HepG2 (cell line): Measurements from ENCODE around the gene SOCS1. TPM values are rescaled to one million over a fixed set of nuclear protein-coding genes. Genes with fewer than 3 reads are reported as not detected.
A peak's percentile ranks its signal among the peaks of the same experiment; 100 is the strongest.

Experiments
- ARNT2 ChIP-seq: sonication (generic); formaldehyde crosslinking; IDR thresholded peaks from 2 replicates; pipeline ENCODE4 v1.8.0; 2022; ENCODE audit warnings: mild to moderate bottlenecking, low read depth, missing genetic modification reagents, moderate library complexity
- BORCS8-MEF2B ChIP-seq: sonication (generic); formaldehyde crosslinking; IDR thresholded peaks from 2 replicates; pipeline ENCODE4 v1.8.0; 2022; ENCODE audit warnings: mild to moderate bottlenecking, missing genetic modification reagents
- ETV5 ChIP-seq: IDR thresholded peaks from 2 replicates; pipeline ENCODE4 v1.6.1; 2018; ENCODE audit warnings: missing biosample characterization, missing genetic modification reagents, inconsistent platforms, borderline replicate concordance
- GATAD2A ChIP-seq: IDR thresholded peaks from 2 replicates; pipeline ENCODE4 v1.6.1; 2016
- MEIS2 ChIP-seq: sonication (generic); formaldehyde crosslinking; IDR thresholded peaks from 2 replicates; pipeline ENCODE4 v1.9.0; 2021; ENCODE audit warnings: mild to moderate bottlenecking, missing genetic modification reagents
- NFATC3 ChIP-seq: sonication (generic); formaldehyde crosslinking; IDR thresholded peaks from 2 replicates; pipeline ENCODE4 v1.5.1; 2020; ENCODE audit warnings: mild to moderate bottlenecking, missing genetic modification reagents
- NFIB ChIP-seq: sonication (generic); formaldehyde crosslinking; IDR thresholded peaks from 2 replicates; pipeline ENCODE4 v1.9.0; 2021; ENCODE audit warnings: missing genetic modification reagents, mild to moderate bottlenecking, borderline replicate concordance
- NONO ChIP-seq, 2 experiments: fragments of 450-650 bp in 1 of 2; sonication (generic) in 1 of 2; formaldehyde crosslinking in 1 of 2; IDR thresholded peaks in 1 of 2; conservative IDR thresholded peaks in 1 of 2; 2 replicates each; pipeline versions ENCODE4 v1.6.1 to v1.8.0; 2017 to 2022; ENCODE audit warnings: mild to moderate bottlenecking in 1 of 2, missing genetic modification reagents in 1 of 2, moderate library complexity in 1 of 2
- PHB2 ChIP-seq: fragments of 450-650 bp; IDR thresholded peaks from 2 replicates; pipeline ENCODE4 v1.6.1; 2018; ENCODE audit not compliant: partially characterized antibody
- POLR2AphosphoS2 ChIP-seq: IDR thresholded peaks from 2 replicates; pipeline ENCODE4 v1.6.1; 2011; ENCODE audit warnings: low read depth, low read length, improper control_type of control experiment
- SOX6 ChIP-seq, 2 experiments: fragments of 450-650 bp in 1 of 2; sonication (generic) in 1 of 2; formaldehyde crosslinking in 1 of 2; IDR thresholded peaks; 2 replicates each; pipeline versions ENCODE4 v1.4.0 to v1.6.1; 2017 to 2020; ENCODE audit warnings: antibody characterized with exemption in 1 of 2, mild to moderate bottlenecking in 1 of 2, missing genetic modification reagents in 1 of 2
- ZFP37 ChIP-seq: sonication (generic); formaldehyde crosslinking; IDR thresholded peaks from 2 replicates; pipeline ENCODE4 v1.4.0; 2020; ENCODE audit warnings: missing genetic modification reagents, borderline replicate concordance
- ZNF10 ChIP-seq: sonication (generic); formaldehyde crosslinking; IDR thresholded peaks from 2 replicates; pipeline ENCODE4 v1.4.0; 2020; ENCODE audit warnings: mild to moderate bottlenecking, low read depth, missing genetic modification reagents, borderline replicate concordance
- ZNF496 ChIP-seq: sonication (generic); formaldehyde crosslinking; IDR thresholded peaks from 2 replicates; pipeline ENCODE4 v1.8.1; 2023; ENCODE audit warnings: mild to moderate bottlenecking, moderate library complexity, missing genetic modification reagents; ENCODE audit not compliant: insufficient replicate concordance
- ZNF563 ChIP-seq: sonication (generic); formaldehyde crosslinking; IDR thresholded peaks from 2 replicates; pipeline ENCODE4 v1.8.0; 2022; ENCODE audit warnings: mild to moderate bottlenecking, moderate library complexity, missing genetic modification reagents
- ZNF629 ChIP-seq: sonication (generic); formaldehyde crosslinking; conservative IDR thresholded peaks from 2 replicates; pipeline ENCODE4 v1.5.0; 2020; ENCODE audit warnings: missing genetic modification reagents
- ZNF710 ChIP-seq: sonication (generic); formaldehyde crosslinking; IDR thresholded peaks from 2 replicates; pipeline ENCODE4 v1.5.0; 2020; ENCODE audit warnings: mild to moderate bottlenecking, missing genetic modification reagents, borderline replicate concordance
- ZNF713 ChIP-seq: sonication (generic); formaldehyde crosslinking; IDR thresholded peaks from 2 replicates; pipeline ENCODE4 v1.4.0; 2020; ENCODE audit warnings: mild to moderate bottlenecking, missing genetic modification reagents
- ZNF746 ChIP-seq: sonication (generic); formaldehyde crosslinking; IDR thresholded peaks from 2 replicates; pipeline ENCODE4 v1.8.0; 2022; ENCODE audit warnings: mild to moderate bottlenecking, missing genetic modification reagents
- ZNF749 ChIP-seq: sonication (generic); formaldehyde crosslinking; IDR thresholded peaks from 2 replicates; pipeline ENCODE4 v1.8.0; 2022; ENCODE audit warnings: mild to moderate bottlenecking, missing genetic modification reagents, moderate library complexity, borderline replicate concordance
- ZNF780A ChIP-seq: sonication (generic); formaldehyde crosslinking; IDR thresholded peaks from 2 replicates; pipeline ENCODE4 v1.8.0; 2022; ENCODE audit warnings: mild to moderate bottlenecking, missing genetic modification reagents, moderate library complexity
- polyA plus RNA-seq, 8 experiments: library from polyadenylated mRNA; depleted of rRNA in 3 of 8; stranded (reverse) in 7 of 8; unstranded in 1 of 8; fragments of >200 nt; fragmentation: Illumina TruSeq in 4 of 8; extraction: Trizol in 4 of 8; gene quantifications; 2 replicates each; pipeline versions ENCODE4 v1.2.1 to v1.2.3, GENCODE V29; 2011 to 2016; ENCODE audit warnings: low read depth in 4 of 8, missing spikeins in 1 of 8, mixed read lengths in 1 of 8; ENCODE audit not compliant: insufficient read depth in 1 of 8
- total RNA-seq, 5 experiments: library from RNA; depleted of rRNA; stranded (reverse); fragments of >200 nt; fragmentation: Illumina TruSeq; extraction: Trizol; gene quantifications; 2 replicates each; pipeline ENCODE4 v1.2.3, GENCODE V29; 2016; ENCODE audit warnings: low read depth in 1 of 5
- TF ChIP-seq, protein P1 (sequence below): sonication (generic); formaldehyde crosslinking; IDR thresholded peaks from 2 replicates; pipeline ENCODE4 v1.5.1; 2020; ENCODE audit warnings: mild to moderate bottlenecking, missing genetic modification reagents, moderate library complexity
- TF ChIP-seq, protein P2 (sequence below): sonication (generic); formaldehyde crosslinking; IDR thresholded peaks from 2 replicates; pipeline ENCODE4 v1.8.1; 2022; ENCODE audit warnings: low read depth, mild to moderate bottlenecking, missing genetic modification reagents

SOCS1 gene
- total and polyA plus RNA-seq, 2 of the 13 experiments (the other 11 are each of a cell fraction or from before 2014, with no cell fraction given), result 5.3 to 6.3 TPM

- TF ChIP-seq ZNF713 (CRISPR knock-in tag), result peak; percentile 93
- TF ChIP-seq GATAD2A (CRISPR knock-in tag), result peak; percentile 77
- TF ChIP-seq BORCS8-MEF2B, result peak; percentile 89
- TF ChIP-seq SOX6 (IDR thresholded peaks at IDR 0.05), result no peak
- peak; percentile 75 for TF ChIP-seq SOX6 (CRISPR knock-in tag; IDR thresholded peaks at IDR 0.05)
- TF ChIP-seq NFIB (CRISPR knock-in tag), result 0 out of 2 replicates have a peak, but pooled peaks have one; percentile 12
- peak; percentile 93 for TF ChIP-seq ZNF629 (CRISPR knock-in tag)
- no peak for TF ChIP-seq PHB2
- TF ChIP-seq ZNF496 (CRISPR knock-in tag), result no peak
- TF ChIP-seq ETV5 (CRISPR knock-in tag), result no peak; the same call in 1 of the 2 replicates
- TF ChIP-seq POLR2AphosphoS2, result no peak
- TF ChIP-seq ZNF746 (CRISPR knock-in tag), result 0 out of 2 replicates have a peak, but pooled peaks have one; percentile 19
- peak; percentile 73 for TF ChIP-seq ZFP37
- TF ChIP-seq, protein P1, sequence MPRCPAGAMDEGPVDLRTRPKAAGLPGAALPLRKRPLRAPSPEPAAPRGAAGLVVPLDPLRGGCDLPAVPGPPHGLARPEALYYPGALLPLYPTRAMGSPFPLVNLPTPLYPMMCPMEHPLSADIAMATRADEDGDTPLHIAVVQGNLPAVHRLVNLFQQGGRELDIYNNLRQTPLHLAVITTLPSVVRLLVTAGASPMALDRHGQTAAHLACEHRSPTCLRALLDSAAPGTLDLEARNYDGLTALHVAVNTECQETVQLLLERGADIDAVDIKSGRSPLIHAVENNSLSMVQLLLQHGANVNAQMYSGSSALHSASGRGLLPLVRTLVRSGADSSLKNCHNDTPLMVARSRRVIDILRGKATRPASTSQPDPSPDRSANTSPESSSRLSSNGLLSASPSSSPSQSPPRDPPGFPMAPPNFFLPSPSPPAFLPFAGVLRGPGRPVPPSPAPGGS (CRISPR knock-in tag), result peak; percentile 55
- TF ChIP-seq MEIS2, result peak; percentile 67
- TF ChIP-seq ARNT2 (CRISPR knock-in tag), result no peak
- TF ChIP-seq ZNF780A, result no peak; the same call in 1 of the 2 replicates
- no peak for TF ChIP-seq NONO (IDR thresholded peaks at IDR 0.05)
- peak; percentile 81 for TF ChIP-seq NONO (CRISPR knock-in tag; conservative IDR thresholded peaks at IDR 0.05)
- TF ChIP-seq, protein P2, sequence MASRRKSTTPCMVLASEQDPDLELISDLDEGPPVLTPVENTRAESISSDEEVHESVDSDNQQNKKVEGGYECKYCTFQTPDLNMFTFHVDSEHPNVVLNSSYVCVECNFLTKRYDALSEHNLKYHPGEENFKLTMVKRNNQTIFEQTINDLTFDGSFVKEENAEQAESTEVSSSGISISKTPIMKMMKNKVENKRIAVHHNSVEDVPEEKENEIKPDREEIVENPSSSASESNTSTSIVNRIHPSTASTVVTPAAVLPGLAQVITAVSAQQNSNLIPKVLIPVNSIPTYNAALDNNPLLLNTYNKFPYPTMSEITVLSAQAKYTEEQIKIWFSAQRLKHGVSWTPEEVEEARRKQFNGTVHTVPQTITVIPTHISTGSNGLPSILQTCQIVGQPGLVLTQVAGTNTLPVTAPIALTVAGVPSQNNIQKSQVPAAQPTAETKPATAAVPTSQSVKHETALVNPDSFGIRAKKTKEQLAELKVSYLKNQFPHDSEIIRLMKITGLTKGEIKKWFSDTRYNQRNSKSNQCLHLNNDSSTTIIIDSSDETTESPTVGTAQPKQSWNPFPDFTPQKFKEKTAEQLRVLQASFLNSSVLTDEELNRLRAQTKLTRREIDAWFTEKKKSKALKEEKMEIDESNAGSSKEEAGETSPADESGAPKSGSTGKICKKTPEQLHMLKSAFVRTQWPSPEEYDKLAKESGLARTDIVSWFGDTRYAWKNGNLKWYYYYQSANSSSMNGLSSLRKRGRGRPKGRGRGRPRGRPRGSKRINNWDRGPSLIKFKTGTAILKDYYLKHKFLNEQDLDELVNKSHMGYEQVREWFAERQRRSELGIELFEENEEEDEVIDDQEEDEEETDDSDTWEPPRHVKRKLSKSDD (CRISPR knock-in tag), result peak; percentile 79
- peak; percentile 82; the same call in 1 of the 2 replicates for TF ChIP-seq ZNF563 (CRISPR knock-in tag)
- 0 out of 2 replicates have a peak, but pooled peaks have one; percentile 72 for TF ChIP-seq ZNF749 (CRISPR knock-in tag)
- no peak for TF ChIP-seq ZNF710
- TF ChIP-seq ZNF10 (CRISPR knock-in tag), result 0 out of 2 replicates have a peak, but pooled peaks have one; percentile 89
- no peak; the same call in 1 of the 2 replicates for TF ChIP-seq NFATC3 (CRISPR knock-in tag)
Measured at GRCh38 chr16:11257131-11257938, 1.3 kb upstream of the SOCS1 start (continued).
